Measurements from ENCODE around the gene NKIRAS1.

DNA sequence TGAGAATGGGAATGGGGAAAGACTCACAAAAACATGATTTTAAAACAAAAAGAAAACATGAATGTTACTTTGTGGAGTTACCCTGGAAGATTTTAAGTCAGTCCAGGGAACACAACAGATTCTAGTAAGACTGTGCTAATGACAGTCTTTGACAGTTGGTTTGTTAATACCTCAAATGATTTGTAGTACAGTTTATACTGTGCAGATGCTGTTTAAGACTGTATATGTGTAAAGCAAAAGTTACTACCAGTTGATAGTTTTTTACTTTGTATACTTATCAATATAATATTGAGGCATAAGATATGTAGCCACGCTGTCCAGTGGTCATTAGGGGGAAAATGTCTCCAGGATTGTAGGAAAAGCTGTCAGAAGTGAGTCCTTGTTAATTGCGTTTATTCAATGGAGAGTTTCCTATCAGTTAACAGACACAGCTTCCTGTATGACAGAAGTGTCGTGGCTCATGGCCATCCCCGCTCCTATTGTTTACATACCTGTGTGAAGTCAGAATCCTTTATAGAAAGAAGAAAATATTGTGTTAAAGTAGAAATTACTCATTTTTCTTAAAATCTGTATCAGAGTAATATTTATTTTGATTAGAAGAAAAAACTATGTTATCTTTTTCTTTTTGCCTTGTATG is 36.0 kb downstream of the NKIRAS1 start:
- TF ChIP-seq CREM (CRISPR knock-in tag; IDR thresholded peaks at IDR 0.05) = no peak
- TF ChIP-seq, protein P1, sequence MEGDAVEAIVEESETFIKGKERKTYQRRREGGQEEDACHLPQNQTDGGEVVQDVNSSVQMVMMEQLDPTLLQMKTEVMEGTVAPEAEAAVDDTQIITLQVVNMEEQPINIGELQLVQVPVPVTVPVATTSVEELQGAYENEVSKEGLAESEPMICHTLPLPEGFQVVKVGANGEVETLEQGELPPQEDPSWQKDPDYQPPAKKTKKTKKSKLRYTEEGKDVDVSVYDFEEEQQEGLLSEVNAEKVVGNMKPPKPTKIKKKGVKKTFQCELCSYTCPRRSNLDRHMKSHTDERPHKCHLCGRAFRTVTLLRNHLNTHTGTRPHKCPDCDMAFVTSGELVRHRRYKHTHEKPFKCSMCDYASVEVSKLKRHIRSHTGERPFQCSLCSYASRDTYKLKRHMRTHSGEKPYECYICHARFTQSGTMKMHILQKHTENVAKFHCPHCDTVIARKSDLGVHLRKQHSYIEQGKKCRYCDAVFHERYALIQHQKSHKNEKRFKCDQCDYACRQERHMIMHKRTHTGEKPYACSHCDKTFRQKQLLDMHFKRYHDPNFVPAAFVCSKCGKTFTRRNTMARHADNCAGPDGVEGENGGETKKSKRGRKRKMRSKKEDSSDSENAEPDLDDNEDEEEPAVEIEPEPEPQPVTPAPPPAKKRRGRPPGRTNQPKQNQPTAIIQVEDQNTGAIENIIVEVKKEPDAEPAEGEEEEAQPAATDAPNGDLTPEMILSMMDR (IDR thresholded peaks at IDR 0.05) = no peak
- TF ChIP-seq ELF4 (CRISPR knock-in tag; IDR thresholded peaks at IDR 0.05; ENCODE audit: low read depth) = no peak
- TF ChIP-seq CREB1 (CRISPR knock-in tag; IDR thresholded peaks at IDR 0.05) = no peak
- no peak for TF ChIP-seq SP1 (CRISPR knock-in tag; conservative IDR thresholded peaks at IDR 0.05)
- TF ChIP-seq, protein P2, sequence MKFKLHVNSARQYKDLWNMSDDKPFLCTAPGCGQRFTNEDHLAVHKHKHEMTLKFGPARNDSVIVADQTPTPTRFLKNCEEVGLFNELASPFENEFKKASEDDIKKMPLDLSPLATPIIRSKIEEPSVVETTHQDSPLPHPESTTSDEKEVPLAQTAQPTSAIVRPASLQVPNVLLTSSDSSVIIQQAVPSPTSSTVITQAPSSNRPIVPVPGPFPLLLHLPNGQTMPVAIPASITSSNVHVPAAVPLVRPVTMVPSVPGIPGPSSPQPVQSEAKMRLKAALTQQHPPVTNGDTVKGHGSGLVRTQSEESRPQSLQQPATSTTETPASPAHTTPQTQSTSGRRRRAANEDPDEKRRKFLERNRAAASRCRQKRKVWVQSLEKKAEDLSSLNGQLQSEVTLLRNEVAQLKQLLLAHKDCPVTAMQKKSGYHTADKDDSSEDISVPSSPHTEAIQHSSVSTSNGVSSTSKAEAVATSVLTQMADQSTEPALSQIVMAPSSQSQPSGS (CRISPR knock-in tag; IDR thresholded peaks at IDR 0.05; ENCODE audit: borderline replicate concordance, low read depth) = no peak

All from WTC11 (cell line).